GM19238 (cell line): ENCODE measurements around the gene MYO3B.
"Not testable (repeated sequence)": the region's sequence is repeated elsewhere in the genome, so short reads cannot be mapped to it uniquely, and the experiment has no call there.

ENCODE experiments used
- DNase-seq: peaks from one replicate; pipeline ENCODE4 v3.0.0; 2011; ENCODE audit warnings: low spot score; ENCODE audit not compliant: insufficient read length

MYO3B gene

DNA sequence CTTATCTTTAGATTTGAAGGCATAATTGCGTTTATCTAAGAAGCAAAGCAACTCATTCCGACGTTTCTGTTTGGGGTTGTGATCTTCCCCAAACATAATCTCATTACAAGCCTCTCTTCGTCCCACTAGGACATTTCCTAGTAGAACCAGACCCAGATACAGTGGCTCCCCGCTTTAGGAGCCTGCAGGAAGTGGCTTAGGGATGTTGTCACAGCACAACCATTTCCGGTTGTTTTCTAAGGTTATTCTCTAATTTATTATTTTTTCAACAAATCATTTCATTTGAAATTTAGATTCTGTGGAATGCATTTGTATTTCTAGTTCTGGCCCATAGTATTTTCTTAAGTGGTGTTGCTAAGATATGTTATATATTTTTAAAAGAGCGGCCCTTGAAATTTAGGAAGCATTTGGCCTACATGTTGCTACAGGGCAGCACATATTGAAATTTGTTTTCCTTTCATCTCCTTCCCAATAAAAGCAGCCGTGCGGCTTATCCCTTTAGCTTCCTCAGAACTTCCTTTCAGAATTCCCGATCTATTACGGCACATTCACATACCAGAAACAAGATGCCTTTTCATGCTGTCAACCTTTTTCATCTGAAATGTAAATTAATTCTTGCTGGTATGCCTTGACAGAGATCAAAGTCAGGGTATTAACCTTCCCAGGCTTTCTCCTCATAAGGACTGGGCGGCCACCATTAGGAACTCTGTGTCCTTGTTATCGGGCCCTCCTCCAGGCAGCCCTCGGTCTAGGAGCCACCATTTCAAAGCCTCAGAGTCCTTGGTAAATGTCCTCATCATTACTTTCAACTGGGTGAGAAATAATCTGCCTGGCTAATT is 326.2 kb downstream of the MYO3B start:
- DNase-seq, result no peak

DNA sequence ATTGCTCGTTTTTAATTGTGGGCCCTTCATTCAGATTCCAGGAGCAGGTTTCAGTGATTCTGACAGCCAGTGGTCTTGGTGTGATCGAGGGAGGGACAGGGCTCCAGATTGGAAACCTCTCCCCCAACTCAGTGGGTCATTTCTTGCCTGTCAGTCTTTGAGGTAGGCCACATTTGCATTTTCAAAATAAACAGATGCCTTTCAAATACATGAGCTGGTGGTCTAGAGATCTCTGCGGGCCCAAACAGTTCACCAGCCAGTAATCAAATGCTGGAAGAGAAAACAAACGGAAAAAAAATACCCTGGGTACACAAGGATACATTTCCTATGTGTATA is 326.8 kb downstream of the MYO3B start:
- DNase-seq, result no peak

- DNase-seq, result no peak
Measured at GRCh38 chr2:170505631-170506275, 327.8 kb downstream of the MYO3B start.

- no peak for DNase-seq
Measured at GRCh38 chr2:170509452-170510193, 331.7 kb downstream of the MYO3B start.

DNA sequence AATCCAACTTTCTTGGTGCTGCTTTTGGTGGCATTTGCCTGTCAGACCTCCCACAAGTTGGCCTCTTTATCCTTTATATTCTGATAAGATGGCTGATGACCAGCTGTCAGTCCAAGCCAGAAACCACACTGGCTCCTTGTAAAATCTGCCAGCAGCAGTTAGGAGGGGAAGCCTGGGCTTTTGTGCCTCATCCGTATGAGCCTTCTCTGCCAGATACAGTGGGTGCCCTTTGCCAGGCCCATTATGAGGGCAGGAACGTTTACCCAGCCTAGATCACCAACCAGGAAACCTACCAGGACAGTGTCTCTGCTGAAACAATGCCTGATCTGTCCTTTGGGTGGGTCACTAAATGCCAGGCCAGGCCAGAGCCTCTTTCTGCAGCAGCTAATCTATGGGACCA is 334.3 kb downstream of the MYO3B start:
- DNase-seq, result no peak

DNA sequence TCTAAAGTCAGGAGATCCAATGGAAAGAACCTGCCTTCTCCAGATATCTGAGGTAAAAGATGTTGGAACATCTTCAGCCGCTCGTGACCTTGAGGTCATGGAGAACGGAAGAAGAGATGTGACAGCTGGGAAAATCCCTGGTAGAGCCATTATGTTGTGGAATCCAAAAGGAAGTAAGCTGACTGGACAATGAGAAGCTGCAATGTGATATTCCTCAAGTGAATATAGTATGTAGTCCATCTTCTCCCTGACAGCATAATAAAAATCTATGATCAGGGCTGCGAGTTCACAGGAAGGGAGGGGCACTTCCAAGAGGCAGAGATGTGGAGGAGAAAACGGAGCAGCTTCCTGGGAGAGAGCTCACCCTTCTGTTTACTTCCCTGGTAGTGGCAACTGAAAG is 336.2 kb downstream of the MYO3B start:
- DNase-seq, result no peak

DNA sequence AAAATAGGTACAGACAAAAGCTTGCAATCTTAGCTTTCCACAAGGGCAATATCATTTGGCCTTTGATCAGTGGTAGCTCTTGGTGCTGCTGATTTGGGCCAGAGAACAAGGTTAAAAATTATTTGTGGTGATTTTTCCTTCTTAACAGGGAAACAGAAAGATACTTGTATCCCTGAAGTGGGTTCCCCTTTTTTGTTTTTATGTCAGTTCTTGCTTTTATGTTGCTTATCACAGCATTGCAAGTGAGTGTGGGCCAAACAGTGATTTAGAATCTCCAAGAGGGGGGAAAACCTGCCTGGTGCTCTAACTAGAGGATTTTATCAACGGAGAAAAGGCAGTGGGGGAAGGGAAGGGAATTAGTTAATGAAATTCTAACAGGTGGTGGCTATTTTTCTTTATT is 339.6 kb downstream of the MYO3B start:
- DNase-seq, result no peak

DNA sequence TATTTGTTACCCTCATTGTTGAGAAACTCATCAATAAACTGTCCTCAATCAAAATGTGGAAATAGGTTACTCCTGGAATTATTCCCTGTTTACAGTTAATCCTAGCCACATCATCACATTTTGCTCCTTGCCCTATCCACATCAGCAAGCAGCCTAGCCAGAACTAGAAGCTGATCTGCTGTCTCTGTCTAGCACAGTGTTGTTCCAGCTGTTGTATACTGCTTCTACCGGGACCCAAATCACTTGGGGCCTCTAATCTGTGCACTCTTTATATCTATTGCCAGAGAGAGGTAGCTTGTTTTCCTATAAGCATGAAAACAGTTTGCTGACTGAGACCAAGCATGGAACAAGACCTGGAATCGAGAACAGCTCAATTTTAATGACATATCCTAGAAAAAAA is 341.0 kb downstream of the MYO3B start:
- no peak for DNase-seq

GRCh38 chr2:170521299-170521698 is 343.4 kb downstream of the MYO3B start:
- no peak for DNase-seq

DNA sequence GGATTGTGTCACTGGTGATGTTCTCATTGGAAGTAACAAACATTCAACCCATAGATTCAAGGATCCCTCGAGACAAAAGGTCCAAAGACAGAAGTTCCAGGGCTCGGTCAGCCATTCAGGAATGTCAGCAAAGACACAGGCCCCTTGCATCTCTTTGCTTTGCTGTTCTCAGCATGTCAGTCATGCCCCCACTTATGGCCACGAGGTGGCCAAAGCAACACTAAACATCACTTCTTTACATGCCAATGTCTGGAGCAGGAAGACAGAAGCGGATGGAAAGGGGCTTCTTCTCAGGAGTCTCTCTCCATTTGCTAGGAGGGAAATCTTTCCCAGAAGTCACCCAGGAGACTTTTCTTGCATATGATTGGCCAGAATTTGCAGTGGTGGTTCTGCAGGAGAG is 345.6 kb downstream of the MYO3B start:
- no peak for DNase-seq

GRCh38 chr2:170524828-170525565 is 347.1 kb downstream of the MYO3B start:
- DNase-seq, result no peak

DNA sequence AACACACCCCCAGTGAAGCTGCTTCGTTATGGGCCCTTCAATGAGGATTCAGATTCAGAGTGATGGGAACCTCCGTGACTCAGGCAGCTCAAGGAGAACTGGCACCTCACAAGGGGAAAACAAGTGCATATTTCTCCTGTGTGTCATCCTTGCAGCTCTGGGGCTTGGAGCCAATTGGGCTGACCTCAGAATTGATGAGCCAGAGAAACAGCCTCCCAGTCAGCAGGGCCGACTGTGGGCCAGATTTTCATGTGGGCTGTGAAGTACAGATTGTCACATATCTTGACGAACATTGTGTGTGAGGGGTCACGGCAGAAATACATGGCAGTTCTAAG is 347.6 kb downstream of the MYO3B start:
- no peak for DNase-seq

DNA sequence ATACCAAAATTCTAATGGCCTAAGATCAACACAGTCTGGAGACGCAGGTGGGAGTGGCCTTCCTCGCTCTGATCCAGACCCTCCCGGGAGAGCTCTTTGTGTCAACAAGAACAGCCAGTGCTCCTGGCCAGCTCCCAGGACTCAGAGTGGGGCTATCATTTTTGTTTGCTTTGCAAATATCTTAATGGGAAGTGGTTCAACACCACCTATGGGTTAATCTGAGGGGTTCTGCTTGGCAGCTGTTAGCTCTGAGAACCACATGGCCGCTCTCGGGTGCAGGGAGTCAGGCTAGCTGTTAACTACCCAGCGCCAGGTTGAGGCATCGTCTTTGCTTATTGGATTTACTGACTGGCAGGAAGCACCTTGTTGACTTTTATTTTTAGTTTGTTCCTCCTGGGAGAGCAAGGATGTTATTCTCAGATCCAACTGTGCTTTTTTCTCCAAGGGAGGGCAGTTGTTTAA is 352.4 kb downstream of the MYO3B start:
- no peak for DNase-seq

- DNase-seq, result no peak
Measured at GRCh38 chr2:170530803-170531564, 353.0 kb downstream of the MYO3B start.

DNA sequence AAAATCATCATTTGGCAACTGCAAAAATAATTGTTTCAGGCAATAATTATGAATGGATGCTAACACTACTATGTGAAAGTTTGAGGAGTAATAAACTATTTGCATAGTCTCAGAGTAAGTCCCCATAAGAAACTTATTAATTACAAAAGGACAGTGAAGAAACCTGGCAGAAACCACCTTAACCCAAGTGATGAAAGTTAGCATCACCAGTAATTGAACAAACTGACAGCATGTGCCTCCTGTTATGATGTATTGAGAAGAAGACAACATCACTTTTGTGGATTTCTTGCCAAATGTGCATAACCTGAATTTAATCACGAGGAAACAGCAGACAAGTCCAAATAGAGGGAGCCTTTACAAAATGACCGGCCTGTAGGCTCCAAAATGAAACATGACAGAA is 353.9 kb downstream of the MYO3B start:
- DNase-seq, result no peak

- DNase-seq, result no peak
Measured at GRCh38 chr2:170533156-170533555, 355.2 kb downstream of the MYO3B start.

GRCh38 chr2:170535552-170535951 is 357.6 kb downstream of the MYO3B start:
- DNase-seq, result no peak

DNA sequence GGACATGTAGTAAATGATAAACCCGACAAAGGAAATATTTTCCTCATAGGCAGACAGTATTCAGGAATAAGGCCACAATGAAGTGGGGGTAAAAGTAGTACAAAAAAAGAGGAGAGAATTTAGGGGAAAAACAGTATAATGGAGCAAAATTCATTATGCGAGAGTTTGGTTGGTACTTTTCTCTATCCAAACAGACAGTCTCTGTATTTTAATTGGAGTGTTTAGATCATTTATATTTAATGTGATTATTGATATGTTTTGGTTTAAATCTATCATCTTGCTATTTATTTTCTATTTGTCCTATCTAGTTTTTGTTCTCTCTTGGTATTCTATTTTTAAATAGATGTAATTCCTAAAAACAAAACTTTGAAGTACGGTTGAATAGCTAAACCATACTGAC is 366.9 kb downstream of the MYO3B start:
- no peak for DNase-seq

GRCh38 chr2:170548304-170548703 is 370.4 kb downstream of the MYO3B start:
- DNase-seq, result no peak

DNA sequence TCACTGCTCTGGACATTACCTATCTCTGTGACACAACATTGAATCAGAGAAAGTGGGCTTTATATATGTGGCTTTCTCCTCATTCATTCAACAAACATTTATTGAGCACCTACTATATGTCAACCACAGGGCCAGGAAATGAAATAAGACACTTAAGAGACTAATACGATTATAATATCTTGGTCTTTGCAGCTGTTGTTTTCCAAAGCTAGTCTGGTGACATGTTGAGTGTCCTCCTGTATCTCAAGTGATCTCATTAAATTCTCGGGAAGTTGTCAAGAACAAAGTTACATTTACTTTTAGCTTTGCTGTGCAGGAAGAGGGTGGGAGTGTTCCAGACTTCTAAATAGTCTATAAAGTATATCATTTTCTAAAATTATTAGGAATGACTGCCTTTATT is 372.6 kb downstream of the MYO3B start:
- no peak for DNase-seq

DNA sequence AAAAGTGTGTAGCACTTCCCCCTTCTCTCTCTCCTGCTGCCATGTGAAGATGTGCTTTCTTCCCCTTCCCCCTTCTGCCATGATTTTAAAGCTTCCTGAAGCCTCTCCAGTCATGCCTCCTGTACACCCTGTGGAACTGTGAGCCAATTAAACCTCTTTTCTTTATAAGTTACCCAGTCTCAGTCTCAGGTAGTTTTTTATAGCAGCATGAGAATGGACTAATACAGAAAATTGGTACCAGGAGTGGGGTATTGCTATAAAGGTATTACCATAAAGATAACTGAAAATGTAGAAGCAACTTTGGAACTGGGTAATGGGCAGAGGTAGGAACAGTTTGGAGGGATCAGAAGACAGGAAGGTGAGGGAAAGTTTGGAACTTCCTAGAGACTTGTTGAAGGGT is 374.0 kb downstream of the MYO3B start:
- not testable (repeated sequence) for DNase-seq
